ENCODE data around the gene ASTL. TPM values are rescaled to one million over a fixed set of nuclear protein-coding genes. Genes with fewer than 3 reads are reported as not detected.
"Not testable (repeated sequence)": the region's sequence is repeated elsewhere in the genome, so short reads cannot be mapped to it uniquely, and the experiment has no call there.

The ASTL gene
- total and polyA plus RNA-seq, 2 experiments from 2014 or later, result not detected

- Histone ChIP-seq H3K9me3 (ENCODE audit: low read depth) (no peaks in the 10 kb centered on the region), H3K79me2 (no peaks in the 10 kb centered on the region), H3K27ac (no peak overlapping the region), H3K4me1 (ENCODE audit: insufficient read depth) (no peaks in the 10 kb centered on the region), H2AFZ (no peak overlapping the region), H3K4me3 (no peak overlapping the region), H3K27me3 (no peaks in the 10 kb centered on the region), H3K4me2 (no peak overlapping the region), H3K9me2 (replicated peaks; ENCODE audit: insufficient read depth) (no peaks in the 10 kb centered on the region), H3K36me3 (replicated peaks; ENCODE audit: insufficient read depth, low read depth) (no peaks in the 10 kb centered on the region), H4K20me1 (ENCODE audit: insufficient read depth, poor library complexity, severe bottlenecking) (no peaks in the 10 kb centered on the region)
- no peak for DNase-seq (ENCODE audit: low spot score)
- 61% methylated on average over 2 of the region's 2 CpGs for WGBS (ENCODE audit: low lambda C conversion rate, missing lambda C conversion rate)
- TF ChIP-seq EZH2 (IDR thresholded peaks at IDR 0.05; ENCODE audit: borderline replicate concordance), result no peak
- no peak for TF ChIP-seq EZH2phosphoT487 (IDR thresholded peaks at IDR 0.05; ENCODE audit: low read depth, severe bottlenecking, unreplicated experiment)
- TF ChIP-seq, protein P1, sequence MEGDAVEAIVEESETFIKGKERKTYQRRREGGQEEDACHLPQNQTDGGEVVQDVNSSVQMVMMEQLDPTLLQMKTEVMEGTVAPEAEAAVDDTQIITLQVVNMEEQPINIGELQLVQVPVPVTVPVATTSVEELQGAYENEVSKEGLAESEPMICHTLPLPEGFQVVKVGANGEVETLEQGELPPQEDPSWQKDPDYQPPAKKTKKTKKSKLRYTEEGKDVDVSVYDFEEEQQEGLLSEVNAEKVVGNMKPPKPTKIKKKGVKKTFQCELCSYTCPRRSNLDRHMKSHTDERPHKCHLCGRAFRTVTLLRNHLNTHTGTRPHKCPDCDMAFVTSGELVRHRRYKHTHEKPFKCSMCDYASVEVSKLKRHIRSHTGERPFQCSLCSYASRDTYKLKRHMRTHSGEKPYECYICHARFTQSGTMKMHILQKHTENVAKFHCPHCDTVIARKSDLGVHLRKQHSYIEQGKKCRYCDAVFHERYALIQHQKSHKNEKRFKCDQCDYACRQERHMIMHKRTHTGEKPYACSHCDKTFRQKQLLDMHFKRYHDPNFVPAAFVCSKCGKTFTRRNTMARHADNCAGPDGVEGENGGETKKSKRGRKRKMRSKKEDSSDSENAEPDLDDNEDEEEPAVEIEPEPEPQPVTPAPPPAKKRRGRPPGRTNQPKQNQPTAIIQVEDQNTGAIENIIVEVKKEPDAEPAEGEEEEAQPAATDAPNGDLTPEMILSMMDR (IDR thresholded peaks at IDR 0.05; ENCODE audit: poor library complexity), result no peak
These were observed 51.2 kb downstream of the ASTL start for GRCh38 chr2:96087130-96087529.

DNA sequence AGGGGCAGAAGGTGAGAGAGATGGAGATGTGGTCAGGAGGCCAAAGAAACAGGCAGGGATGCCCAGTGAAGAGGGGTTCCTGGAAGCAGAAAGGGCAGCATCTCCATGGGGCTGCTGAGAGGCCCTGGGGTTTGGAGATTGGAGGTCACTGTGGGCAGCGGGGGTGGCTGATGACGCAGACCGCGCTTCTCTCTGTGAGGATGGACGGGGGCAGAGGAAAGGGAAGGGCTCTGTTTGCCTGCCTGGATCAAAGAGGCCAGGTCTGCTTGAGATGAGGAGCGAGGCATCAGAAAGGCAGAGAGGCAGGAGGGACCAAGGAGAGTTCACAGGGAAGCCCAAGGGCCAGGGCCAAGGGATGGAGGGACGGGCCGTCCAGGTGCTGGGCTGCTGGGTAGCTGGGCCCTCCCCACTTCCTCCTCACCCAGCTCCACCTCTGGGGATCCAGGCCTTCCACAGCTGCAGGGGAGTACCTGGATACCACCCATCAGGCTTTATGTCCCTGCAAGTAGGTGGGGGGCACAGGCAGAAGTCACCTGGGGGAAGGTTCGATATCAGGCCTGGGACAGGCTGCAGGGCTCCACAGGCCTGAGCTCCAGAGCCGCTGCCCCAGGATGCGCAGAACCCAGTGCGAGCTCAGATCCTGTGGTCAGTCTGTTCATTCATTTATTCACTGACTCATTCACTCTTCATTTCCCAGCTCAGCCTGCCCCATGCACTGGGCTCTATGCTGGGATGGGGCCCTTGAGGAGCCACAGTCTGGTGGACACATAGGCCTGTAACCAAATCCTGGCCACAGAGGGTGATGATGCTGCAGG, 52.6 kb downstream of the ASTL start:
- no peaks in the 10 kb centered on the region for H3K79me2 ChIP-seq
- H3K4me2 ChIP-seq, result no peak overlapping the region
- H3K27ac ChIP-seq, result no peak overlapping the region
- H3K9me3 ChIP-seq (ENCODE audit: low read depth), result no peaks in the 10 kb centered on the region
- no peak overlapping the region for H2AFZ ChIP-seq
- H3K4me1 ChIP-seq (ENCODE audit: insufficient read depth), result no peaks in the 10 kb centered on the region
- no peaks in the 10 kb centered on the region for H3K36me3 ChIP-seq (replicated peaks; ENCODE audit: insufficient read depth, low read depth)
- TF ChIP-seq, protein P1 (IDR thresholded peaks at IDR 0.05; ENCODE audit: poor library complexity), result no peak
- TF ChIP-seq EZH2phosphoT487 (IDR thresholded peaks at IDR 0.05; ENCODE audit: low read depth, severe bottlenecking, unreplicated experiment), result no peak
- no peak for TF ChIP-seq EZH2 (IDR thresholded peaks at IDR 0.05; ENCODE audit: borderline replicate concordance)
- no peaks in the 10 kb centered on the region for H4K20me1 ChIP-seq (ENCODE audit: insufficient read depth, poor library complexity, severe bottlenecking)
- WGBS (ENCODE audit: low lambda C conversion rate, missing lambda C conversion rate), result 93% methylated on average over 12 of the region's 12 CpGs
- no peaks in the 10 kb centered on the region for H3K27me3 ChIP-seq
- no peak overlapping the region for H3K4me3 ChIP-seq
- DNase-seq (ENCODE audit: low spot score), result no peak
- H3K9me2 ChIP-seq (replicated peaks; ENCODE audit: insufficient read depth), result no peaks in the 10 kb centered on the region

GRCh38 chr2:96084858-96085518, 53.3 kb downstream of the ASTL start:
- H3K4me1 ChIP-seq (ENCODE audit: insufficient read depth); H4K20me1 ChIP-seq (ENCODE audit: insufficient read depth, poor library complexity, severe bottlenecking); H3K9me2 ChIP-seq (replicated peaks; ENCODE audit: insufficient read depth); H3K4me3 ChIP-seq; H3K36me3 ChIP-seq (replicated peaks; ENCODE audit: insufficient read depth, low read depth); H3K79me2 ChIP-seq; DNase-seq (ENCODE audit: low spot score); H2AFZ ChIP-seq; H3K27ac ChIP-seq; H3K9me3 ChIP-seq (ENCODE audit: low read depth); H3K27me3 ChIP-seq; H3K4me2 ChIP-seq: not testable (repeated sequence)
- WGBS (ENCODE audit: low lambda C conversion rate, missing lambda C conversion rate), result 93% methylated on average over 5 of the region's 7 CpGs
